HG03571 (cell line): ENCODE measurements around the gene SLC18B1.

Experiments used
- ATAC-seq: cut with Tn5 transposase; IDR thresholded peaks from one replicate; pipeline ENCODE4 v1.9.1; 2021; ENCODE audit not compliant: unreplicated experiment

Gene SLC18B1

DNA sequence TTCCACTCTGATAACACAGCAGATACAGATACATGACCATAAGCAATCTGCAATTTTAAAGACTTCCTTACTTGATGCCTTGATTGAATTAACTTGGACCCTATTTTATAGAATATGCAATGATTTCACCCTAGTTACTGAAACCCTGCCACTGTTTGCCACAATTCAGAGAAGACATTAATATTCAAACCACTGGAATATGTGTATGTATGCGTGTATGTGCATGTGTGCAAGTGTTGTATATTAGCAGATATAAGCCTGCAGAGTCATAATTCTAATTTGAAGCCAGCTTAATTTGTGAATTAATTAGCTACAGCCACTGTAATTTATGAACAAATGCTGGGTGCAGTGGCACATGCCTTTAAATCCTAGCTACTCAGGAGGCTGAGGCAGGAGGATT lies 50.0 kb downstream of the SLC18B1 start:
- no peak for ATAC-seq

DNA sequence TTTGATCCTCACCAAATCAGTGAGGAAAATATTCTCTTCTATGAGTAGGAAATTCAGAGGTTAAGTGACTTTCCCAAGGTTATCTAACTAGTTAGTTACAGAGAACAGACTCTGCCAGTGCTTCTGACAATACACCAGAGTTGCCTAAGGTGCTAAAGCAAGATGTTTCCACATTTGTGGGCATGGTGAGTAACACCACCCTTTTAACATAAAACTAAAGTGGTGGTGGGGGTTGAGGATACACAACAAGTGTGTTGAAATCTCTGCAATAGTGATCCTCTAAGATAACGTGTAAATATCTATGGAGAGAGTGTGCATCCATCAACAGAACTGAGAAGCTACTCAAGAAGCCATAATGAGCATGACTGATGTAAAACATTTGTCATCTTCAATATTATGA lies 52.4 kb downstream of the SLC18B1 start:
- no peak for ATAC-seq

DNA sequence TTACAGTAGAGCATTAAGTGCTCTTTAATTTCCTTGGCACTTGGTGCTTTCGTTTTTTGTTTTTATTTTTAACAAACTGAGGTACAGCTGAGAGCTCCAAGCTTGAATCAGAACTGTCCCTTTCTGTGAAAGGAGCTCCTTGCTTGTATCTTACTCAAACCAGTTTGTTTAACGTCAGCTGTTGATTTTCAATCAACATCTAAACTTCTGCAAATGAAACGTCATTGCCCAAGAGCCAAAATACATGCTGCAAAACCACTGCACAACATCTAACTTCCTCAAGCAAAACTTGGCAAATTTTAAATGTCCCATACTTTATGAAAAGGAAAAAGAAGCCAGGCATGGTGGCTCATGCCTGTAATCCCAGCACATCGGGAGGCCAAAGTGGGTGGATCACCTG lies 55.9 kb downstream of the SLC18B1 start:
- no peak for ATAC-seq

DNA sequence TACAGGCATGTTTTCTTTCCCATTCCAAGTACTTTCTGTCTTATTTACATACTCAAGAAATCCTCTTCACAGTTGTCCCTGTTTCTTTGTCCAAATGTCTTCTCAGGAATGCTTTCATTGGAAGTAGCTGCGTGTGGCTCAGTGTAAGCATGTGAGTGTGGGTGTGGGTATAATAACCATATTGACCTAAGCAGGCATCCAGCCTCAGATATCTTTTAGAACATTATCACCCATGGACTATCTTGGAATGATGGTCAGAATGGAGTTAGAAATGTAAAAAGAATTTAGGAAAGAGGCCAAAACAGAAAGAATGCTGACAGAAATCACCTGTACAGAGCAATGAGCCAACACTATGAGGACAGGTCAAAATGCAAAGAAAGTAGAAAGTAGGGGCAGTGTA lies 57.2 kb downstream of the SLC18B1 start:
- no peak for ATAC-seq

DNA sequence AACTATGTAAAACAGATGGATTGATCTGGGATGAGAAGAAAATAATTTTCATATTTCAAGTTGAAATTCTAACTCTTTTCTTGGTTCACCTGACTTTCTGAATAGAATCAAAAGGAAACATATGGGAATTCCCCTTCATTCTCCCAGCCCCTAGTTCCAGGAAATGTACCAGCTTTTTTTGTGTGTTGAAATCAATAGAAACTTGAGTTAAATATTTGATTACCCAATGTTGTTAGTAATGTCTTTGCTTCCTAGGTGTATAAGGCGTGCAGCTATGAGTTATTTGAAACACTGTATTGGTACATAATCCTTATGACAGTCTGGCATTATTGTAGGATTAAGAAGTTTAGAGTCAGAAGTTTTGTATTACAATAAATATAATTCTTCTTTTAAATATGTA lies 62.2 kb downstream of the SLC18B1 start:
- no peak for ATAC-seq

DNA sequence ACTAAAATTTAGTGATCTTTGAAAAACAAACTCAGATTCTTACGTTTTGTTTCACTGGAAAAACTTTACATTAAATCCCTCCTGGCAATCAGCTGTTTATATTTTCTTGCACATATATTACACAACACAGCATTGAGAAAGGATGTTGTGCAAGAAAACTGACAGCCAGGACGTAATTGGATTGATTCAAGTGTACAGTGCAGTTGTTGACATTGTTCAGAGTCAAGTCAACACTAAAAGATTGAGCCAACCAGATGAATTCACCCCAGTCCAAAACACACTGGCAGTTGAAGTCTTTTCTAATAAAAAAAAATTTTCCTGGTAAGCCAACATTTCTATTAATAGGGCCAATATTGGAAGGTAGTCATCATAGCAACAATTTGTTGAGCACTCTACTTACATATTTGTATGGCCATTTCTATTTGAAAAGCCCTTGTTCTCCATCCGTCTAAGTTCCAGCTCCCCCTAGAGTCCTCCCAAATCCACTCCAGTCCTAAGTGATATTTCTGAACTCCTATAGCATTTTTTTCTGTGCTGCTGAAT lies 63.7 kb downstream of the SLC18B1 start:
- ATAC-seq = no peak

DNA sequence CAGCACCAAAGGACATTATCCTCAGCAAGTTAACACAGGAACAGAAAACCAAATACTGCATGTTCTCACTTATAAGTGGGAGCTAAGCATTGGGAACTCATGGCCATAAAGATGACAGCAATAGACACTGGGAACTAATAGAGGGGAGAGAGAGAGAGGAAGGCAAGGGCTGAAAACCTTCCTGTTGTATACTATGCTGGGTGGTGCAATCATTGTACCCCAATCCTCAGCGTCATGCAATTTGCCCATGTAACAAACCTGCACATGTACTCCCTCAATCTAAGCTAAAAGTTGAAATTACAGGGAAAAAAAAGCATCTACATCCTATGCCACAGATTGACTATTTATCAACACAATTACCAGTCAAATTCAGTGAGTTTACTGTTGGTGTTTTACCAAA lies 64.6 kb downstream of the SLC18B1 start:
- no peak for ATAC-seq

DNA sequence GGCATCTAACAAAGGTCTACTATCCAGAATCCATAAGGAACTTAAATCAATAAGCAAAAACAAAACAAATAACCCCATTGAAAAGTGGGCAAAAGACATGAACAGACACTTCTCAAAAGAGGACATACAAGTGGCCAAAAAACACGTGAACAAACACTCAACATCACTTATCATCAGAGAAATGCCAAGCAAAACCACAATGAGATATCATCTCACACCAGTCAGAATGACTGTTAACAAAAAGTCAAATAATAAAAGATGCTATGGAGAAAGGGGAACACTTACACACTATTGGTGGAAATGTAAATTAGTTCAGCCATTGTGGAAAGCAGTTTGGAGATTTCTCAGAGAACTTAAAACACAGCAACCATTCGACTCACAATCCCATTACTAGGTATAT lies 65.2 kb downstream of the SLC18B1 start:
- no peak for ATAC-seq

DNA sequence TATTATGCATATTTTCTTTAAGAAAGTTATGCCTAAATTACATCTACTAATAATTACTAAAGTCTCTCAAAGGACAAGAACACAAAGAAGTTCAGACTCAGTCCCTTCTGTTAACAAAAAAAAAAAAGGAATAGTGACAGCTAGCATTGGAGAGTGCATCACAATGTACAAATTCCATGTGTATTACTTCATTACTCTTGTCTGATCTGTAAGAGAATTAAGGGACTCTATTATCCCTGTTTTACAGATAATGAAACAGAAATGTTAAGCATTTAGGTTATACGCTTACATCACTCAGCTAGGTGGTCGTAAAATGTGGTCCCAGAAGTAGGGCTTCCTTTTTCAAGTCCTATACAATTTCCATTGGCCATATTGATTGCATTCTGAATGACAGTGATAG lies 67.4 kb downstream of the SLC18B1 start:
- no peak for ATAC-seq

DNA sequence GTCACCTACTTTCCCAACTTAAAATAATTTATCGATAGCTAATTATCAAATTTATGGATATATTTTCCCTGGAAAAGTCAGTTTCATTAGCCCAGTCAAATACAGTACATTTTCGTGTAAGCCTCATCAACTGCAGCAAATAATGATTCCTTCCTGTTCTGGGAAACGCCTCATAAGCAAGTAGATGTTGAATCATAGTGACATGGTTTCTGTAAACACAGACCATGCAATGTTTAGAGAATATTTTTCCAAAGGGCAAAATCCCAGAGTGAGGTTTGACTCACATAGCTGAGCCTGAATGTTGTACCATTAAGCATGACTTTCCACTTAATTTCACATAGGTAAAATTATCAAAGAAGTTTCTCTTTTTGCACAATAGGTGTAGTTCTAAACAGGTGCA lies 67.9 kb downstream of the SLC18B1 start:
- ATAC-seq = no peak

DNA sequence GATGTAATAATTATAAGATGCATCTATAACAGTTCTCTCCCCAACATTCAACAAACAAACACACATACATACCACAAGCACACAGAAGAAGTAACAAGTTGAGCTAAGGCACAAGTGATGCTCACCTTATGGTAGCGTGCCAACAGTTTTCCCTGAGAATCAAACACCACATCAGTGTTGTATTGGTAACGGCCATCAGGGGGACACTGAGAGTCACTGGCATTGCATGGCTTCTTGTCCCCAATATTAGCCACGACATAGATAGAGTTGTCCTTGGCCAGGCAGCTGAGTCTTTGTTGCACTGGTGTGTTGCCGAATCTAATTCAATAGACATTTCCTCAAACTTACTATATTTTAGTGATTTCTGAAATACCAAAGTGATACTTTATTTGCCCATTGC lies 69.8 kb downstream of the SLC18B1 start:
- no peak for ATAC-seq

DNA sequence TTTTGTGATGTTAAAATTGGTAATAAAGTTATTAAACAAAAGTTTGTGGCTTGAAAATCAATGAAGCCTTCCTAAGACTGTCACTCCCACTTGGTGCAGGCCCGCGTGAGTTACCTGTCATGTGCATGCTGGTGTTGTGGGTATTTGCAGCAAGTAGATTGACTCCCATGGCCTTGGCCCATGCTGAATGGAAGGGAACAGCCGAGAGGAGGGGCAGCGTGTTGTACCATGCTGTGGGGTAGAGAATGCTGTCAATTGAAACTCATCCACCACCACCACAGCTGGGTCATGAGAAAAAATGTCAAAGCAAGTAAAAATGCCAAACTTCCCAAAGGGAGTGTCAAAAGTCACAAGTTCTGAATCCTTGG lies 71.8 kb downstream of the SLC18B1 start:
- no peak for ATAC-seq

DNA sequence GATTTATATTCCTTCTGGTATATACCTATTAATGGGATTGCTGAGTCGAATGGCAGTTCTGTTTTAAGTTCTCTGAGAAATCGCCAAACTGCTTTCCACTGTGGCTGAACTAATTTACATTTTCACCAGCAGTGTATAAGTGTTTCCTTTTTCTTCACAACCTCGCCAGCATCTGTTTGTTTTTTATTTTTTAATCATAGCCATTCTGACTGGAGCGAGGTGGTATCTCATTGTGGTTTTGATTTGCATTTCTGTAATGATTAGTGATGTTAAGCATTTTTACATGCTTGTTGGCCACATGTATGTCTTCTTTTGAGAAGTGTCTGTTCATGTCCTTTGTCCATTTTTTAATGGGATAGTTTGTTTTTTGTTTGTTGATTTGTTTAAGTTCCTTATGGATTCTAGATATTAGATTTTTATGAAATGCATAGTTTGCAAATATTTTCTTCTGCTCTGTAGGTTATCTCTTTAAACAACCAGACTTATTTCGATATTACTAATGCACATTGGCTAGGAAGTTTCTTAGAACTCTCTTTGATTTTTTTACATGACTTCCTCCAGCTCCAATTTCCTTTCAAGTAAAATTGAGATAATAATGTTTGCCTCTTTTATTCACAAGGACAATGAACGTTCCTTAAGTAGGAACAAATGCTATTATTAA lies 72.4 kb downstream of the SLC18B1 start:
- peak; percentile 85 for ATAC-seq

DNA sequence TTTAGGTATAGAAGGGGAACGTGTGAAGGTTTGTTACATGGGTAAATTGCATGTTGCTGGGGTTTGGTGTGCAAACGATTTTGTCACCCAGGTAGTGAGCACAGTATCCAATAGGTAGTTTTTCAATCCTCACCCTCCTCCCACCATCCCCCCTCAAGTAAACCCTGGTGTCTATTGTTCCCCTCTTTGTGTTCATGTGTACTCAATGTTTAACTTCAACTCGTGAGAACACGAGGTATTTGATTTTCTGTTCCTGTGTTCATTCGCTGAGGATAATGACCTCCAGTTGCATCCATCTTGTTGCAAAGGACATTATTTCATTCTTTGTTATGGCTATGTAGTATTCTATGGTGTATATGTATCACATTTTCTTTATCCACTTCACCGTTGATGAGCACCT lies 73.0 kb downstream of the SLC18B1 start:
- no peak for ATAC-seq

DNA sequence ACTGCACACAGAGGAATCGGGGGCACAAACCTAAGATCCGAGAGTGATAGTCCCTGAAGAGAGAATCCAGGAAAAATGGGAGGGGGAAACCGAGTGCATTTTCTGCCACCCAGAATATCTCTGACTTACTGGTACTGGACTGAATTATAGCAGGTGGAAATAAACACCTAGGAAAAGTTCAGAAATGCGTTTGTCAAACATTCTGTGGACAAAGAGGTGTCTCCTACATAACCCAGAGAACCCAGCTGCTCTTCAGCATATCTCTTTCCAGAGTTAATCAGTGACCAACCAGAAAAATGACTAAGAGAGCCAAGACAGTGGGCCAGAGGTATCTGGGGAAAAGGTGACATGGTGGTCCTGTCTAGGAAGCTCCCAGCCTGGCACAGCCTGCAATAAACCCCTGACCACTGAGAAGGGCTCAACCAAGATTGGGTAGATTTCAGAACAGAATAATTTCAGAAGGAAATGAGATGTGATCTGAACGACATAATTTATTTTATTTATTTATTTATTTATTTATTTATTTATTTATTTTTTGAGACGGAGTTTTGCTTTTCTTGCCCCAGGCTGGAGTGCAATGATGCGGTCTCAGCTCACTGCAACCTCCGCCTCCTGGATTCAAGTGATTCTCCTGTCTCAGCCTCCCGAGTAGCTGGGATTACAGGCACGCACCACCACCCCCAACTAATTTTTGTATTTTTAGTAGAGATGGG lies 78.5 kb downstream of the SLC18B1 start:
- ATAC-seq = no peak
